Measurements from ENCODE around the gene LRRC41.
"Not testable (repeated sequence)": the region's sequence is repeated elsewhere in the genome, so short reads cannot be mapped to it uniquely, and the experiment has no call there.

Gene LRRC41

DNA sequence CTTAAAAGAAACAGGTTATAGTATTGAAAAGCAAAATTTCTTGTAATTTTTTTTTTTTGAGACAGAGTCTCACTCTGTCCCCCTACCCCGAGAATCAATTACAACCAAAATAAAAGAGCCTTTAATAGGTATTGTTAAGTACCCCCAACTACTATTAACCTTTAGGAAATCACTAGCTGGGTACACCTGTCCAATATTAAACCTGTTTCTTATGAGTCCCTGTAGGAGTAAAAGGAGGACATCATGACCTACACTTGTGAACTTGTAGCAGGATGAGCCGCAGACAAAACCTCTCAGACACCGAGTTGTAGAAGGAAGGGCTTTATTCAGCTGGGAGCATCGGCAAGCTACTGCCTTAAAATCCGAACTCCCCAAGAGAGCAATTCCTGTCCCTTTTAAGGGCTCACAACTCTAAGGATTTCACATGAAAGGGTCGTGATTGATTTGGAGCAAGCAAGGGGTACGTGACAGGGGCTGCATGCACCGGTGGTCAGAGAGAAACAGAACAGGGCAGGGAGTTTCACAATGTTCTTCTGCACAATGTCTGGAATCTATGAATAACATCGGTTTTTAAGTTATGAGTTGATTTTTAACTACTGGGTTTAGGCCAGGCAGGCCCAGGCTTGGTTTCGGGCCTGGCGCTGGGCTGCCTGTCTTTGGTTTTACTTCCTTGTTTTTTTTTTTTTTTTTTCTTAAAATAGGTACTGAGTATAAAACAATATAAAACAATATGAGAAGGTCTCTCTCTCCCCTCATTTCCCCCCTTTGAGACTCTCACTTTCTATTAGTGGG, 22.1 kb upstream of the LRRC41 start:
- not testable (repeated sequence) for DNase-seq

GRCh38 chr1:46322191-46322590, 18.8 kb upstream of the LRRC41 start:
- DNase-seq, result not testable (repeated sequence)

DNA sequence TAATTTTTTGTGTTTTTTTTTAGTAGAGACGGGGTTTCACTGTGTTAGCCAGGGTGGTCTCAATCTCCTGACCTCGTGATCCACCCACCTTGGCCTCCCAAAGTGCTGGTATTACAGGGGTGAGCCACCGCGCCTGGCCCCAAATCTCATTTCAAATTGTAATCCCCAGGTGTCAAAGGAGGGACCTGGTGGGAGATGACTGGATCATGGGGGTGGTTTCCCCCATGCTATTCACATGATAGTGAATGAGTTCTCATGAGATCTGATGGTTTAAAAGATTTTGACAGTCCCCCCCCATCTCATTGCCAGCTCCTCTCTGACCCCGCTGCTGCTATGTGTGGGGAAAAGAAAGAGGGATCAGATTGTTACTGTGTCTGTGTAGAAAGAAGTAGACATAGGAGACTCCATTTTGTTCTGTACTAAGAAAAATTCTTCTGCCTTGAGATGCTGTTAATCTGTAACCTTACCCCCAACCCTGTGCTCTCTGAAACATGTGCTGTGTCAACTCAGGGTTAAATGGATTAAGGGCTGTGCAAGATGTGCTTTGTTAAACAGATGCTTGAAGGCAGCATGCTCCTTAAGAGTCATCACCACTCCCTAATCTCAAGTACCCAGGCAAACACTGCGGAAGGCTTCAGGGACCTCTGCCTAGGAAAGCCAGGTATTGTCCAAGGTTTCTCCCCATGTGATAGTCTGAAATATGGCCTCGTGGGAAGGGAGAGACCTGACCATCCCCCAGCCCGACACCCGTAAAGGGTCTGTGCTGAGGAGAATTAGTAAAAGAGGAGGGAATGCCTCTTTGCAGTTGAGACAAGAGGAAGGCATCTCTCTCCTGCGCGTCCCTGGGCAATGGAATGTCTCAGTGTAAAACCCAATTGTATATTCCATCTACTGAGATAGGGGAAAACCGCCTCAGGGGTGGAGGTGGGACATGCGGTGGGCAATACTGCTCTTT, 16.8 kb upstream of the LRRC41 start:
- DNase-seq, result not testable (repeated sequence)

DNA sequence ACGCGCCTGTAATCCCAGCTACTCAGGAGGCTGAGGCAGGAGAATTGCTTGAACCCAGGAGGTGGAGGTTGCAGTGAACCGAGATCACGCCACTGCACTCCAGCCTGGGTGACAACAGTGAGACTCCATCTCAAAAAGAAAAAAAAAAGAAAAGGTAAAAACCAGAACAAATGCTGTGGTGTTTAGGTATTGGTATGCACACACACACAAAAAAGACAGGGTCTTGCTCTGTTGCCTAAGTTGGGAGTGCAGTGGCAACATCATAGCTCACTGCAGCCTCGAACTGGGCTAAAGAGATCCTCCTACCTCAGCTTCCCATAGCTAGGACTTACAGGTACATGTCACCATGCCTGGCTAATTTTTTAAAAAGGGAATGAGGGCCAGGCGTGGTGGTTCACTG, 15.9 kb upstream of the LRRC41 start:
- not testable (repeated sequence) for DNase-seq

DNA sequence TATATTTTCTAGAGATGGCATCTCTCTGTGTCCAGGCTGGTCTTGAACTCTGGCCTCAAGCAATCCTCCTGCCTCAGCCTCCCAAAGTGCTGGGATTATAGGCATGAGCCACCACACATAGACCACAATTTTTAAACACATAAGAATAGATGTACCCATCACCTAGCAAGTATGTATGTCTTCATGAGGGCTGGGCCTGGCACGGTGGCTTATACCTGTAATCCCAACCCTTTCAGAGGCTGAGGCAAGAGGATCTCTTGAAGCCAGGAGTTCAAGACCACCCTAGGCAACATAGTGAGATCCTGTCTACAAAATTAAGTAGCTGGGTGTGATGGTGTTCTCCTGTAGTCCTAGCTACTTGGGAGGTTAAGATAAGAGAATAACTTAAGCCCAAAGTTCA, 13.9 kb upstream of the LRRC41 start:
- no peak for DNase-seq

GRCh38 chr1:46315669-46316403, 12.4 kb upstream of the LRRC41 start:
- no peak for DNase-seq

DNA sequence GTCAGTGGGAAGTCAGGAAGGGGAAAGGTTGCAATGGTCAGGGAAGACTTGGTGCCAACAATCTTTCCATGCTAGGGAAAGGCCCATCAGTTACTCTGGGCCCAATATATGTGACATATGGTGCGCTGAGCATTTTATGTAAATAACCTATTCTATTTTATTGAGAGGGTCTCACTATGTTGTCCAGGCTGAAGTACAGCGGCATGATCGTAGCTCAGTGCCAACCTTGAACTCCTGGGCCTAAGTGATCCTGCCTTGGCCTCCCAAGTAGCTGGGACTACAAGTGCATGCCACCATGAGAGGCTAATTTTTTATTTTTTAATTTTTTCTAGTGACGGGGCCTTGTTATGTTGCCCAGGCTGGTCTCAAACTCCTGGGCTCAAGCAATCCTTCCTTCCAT, 6.9 kb upstream of the LRRC41 start:
- no peak for DNase-seq

DNA sequence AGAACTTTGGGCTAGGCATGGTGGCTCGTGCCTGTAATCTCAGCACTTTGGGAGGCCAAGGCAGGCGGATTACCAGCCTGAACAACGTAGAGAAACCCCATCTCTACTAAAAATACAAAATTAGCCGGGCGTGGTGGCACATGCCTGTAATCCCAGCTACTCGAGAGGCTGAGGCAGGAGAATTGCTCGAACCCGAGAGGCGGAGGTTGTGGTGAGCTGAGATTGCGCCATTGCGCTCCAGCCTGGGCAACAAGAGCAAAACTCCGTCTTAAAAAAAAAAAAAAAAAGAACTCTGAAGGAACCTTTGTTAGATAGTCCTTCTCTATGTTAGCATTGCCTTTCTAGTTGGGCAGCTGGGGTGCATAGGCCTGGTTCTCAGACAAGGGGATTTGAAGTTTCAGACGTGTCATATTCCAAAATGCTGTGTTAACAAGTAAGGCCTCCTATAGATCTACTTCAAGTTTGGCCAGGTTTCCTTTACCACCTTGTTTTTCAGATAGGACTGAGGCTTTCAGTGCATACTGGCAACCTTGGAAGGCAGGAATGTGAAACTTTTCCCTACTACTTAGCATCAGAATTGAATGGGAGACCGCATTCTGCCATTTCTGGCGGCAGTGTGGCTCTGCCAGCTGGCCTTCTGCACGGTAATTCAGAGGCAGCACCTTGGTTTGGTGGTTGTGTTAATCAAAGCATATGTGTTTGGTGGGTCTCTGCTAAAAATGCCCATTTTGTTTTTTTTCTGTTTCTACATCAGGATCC, 6.2 kb upstream of the LRRC41 start:
- DNase-seq, result no peak

GRCh38 chr1:46306159-46306530, 2.7 kb upstream of the LRRC41 start:
- no peak for DNase-seq

GRCh38 chr1:46303872-46304326, 483 bp upstream of the LRRC41 start:
- no peak for DNase-seq

DNA sequence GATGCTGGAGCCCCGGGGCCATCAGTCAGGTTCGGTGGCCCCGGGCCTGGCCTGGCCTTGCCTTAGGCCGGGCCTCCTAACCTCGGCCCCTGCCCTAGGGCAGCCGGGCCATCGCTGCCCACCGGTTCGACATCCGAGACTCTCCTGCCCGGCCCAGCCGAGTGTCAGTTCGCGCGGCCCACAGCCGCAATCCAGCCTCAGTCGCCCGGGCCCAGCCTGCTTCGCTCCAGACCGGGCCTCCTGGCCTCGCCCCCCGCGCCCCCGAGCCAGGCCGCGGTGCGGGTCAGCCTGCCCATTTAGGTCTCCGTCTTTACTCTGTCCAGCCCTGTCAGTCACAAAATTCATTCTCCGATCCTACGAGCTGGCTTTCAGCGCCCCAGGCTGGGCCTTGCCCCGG, 777 bp downstream of the LRRC41 start:
- DNase-seq, result no peak

DNA sequence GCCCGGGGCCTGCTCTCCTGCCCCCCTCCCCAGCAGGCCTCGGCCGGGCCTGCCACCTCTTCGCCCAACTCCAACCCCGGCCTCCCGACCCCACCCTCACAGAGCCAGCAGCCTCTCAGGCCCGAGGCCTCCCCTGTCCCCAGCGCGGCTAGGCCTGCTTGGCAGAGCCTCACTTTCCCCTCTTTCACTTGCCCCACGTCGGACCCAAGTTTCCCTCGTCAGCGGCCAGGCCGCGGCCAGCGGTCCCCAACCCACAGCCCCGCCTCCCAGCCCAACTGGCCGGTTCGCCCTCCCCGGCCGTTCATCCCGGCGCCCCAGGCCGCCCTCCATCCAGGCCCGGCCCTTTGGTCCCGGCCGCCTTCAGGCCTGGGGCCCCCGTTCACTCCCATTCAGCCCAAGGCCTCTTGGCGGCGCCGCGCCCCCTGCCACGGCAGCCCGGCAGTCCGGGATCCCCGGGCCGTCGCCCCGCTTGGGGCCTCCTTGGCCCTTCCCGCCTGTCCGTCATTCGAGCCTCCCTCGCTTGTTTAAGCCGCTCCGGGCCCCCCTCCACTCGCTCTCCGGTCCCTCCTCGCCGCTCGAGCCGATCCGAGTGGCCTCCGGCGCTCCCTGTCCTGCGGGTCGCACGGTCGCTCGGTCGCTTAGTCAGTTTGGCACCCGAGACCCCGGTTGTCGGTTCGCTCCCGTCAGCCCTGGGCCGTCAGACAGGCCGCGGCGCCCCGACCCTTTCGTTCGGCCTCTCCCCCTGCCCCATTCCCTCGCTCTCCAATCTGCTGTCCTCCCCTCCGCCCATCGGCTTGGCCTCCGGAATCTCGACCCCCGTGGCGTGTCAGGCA, 1.4 kb downstream of the LRRC41 start:
- no peak for DNase-seq

DNA sequence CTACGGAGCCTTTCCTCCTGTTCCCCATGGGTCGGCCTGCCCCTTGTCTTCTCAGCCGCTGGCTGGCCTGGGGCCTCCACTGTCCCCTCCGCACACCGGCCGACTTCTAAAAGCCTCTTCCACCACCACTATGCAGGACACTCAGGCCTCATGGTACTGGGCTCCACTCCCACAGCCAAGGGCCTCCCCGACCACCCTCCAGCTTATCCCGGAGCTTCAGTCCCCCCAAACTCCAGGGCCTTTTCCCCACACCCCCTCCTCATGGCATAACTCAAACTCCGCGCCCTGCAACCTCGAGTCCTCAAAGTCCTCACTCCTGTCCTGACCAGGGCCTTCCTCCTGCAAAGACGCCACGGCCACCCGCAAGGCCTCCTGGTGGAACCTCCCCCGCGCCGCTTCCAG, 2.0 kb downstream of the LRRC41 start:
- DNase-seq, result no peak

DNA sequence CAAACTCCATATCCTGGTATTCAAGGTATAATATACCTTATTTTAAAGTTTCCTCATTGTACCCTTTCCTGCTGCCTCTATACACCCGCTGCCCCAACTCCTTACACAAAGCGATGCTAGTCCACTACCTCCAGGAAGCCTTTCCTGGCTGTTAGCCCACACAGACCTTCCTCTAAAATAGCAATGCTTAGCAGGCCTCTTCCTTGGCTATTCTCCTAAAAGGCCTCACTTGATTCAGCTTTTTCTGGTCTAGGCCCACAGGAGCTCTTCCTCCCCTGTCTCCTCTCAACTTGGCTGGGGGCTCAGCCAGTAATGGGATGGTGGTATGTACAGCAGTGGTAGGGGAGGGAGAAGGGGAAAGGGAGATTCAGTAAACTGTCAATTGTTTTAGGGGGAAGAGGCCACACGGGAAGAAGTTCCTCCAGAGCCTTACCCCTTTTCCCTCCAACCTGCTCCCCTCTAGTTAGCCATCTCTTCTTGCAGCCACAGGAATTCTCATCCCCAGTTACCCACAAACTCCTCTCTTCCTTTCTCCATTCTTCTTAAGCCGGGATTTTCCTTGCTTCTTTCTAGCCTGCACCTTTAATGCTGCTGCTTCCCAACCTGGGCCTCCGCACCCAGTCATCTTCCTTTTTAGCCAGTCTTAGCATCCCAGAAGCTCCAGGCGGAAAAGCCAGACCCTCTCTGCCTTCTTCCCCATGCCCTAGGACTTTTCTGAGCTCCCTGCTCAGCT, 2.6 kb downstream of the LRRC41 start:
- DNase-seq, result no peak

DNA sequence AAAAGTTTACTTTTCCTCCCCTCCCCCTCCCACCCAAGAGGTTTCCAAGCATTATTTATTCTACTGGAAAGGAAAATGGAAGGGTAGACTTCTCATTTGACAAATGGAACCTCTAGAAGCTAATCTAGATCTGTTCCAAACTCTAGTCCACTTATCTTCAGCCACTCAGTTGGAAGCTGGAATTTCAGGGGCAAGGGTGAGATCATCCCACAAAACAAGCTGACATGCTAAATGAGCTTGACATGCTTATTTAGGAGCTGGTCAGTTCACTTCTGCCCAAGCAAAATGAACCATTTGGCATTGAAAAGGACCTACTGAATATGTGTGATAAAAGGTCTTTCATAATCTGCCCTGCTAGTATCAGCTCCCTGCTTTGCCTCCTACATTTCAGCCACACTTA, 5.0 kb downstream of the LRRC41 start:
- no peak for DNase-seq

GRCh38 chr1:46295306-46295705, 8.1 kb downstream of the LRRC41 start:
- DNase-seq, result no peak

- no peak for DNase-seq
Measured at GRCh38 chr1:46289976-46290375, 13.4 kb downstream of the LRRC41 start.

DNA sequence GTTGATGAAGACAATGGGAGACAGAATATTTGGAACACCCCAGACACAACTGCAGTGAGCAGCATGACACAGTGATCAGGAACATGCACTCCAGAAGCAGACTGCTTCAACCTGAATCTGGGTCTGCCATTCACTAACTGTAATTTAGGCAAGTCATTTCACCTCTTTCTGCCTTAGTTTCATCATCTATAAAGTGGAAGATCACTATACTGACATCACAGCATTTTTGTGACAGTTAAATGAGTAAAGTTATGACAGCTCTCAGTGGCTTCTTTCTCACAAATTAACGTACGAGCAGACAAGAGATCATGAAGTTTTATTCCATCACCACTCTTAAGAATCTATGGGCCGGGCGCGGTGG, 14.3 kb downstream of the LRRC41 start:
- DNase-seq, result no peak

DNA sequence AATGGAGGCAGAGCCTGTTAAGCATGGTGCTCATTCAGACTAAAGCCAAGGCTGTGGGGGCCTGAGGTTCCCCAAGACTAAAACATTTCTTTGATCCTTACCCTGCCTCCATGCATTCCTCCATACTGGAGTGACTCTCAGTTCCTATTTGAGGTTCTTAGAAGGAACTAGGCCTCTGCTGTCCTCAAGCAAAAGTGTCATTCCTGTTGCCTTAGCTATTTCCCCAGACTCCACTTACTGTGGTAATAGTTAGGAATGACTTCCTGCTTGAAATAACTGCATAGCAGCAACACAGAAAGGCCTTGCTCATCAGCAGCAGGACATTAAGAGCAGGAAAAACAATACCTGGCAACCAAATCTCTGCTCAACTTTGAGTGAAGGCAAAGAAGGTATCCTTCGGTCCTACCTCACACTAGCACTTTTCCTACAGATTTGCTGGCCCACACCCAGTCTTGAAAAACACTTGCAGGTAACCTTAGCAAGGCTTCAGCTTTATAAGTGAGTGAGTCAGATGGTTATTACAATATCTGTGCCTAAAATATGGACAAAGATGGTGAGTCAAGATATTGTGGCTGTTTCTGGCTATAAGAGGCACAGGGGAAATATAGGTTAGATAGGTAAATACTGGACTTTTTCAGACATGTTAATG, 14.8 kb downstream of the LRRC41 start:
- DNase-seq, result no peak

- DNase-seq, result no peak
Measured at GRCh38 chr1:46285730-46286477, 17.5 kb downstream of the LRRC41 start.
